ENCODE data around the gene IQSEC1.

GRCh38 chr3:12979151-12979946, 93.9 kb downstream of the IQSEC1 start:
- TF ChIP-seq EZH2 (IDR thresholded peaks at IDR 0.05) (no peak), YY1 (IDR thresholded peaks at IDR 0.05; ENCODE audit: extremely low read depth, insufficient replicate concordance, low read depth, low read length) (no peak), CTCF (IDR thresholded peaks at IDR 0.05 in 2 of 3, conservative IDR thresholded peaks at IDR 0.05 in 1 of 3; ENCODE audit: borderline replicate concordance in 1 of 3, insufficient read depth in 1 of 3, low read depth in 2 of 3, low read length in 2 of 3) (no peak), EZH2phosphoT487 (IDR thresholded peaks at IDR 0.05; ENCODE audit: borderline replicate concordance) (no peak), FOSL1 (IDR thresholded peaks at IDR 0.05; ENCODE audit: low read depth) (no peak), POLR2A (IDR thresholded peaks at IDR 0.05; ENCODE audit: borderline replicate concordance, extremely low read depth, insufficient read depth, insufficient read length) (no peak), RAD21 (IDR thresholded peaks at IDR 0.05; ENCODE audit: low read depth) (no peak), TCF7L2 (IDR thresholded peaks at IDR 0.05; ENCODE audit: borderline replicate concordance, extremely low read depth, insufficient read depth, insufficient read length) (no peak), CEBPB (IDR thresholded peaks at IDR 0.05; ENCODE audit: low read depth) (no peak), JUND (IDR thresholded peaks at IDR 0.05) (no peak), POLR2AphosphoS5 (IDR thresholded peaks at IDR 0.05; ENCODE audit: low read depth, low read length) (no peak)
